Upper lobe of left lung (tissue), 4 donors: ENCODE data around the gene GAK.

Experiments
- EP300 ChIP-seq, 4 donors: sonication (generic); formaldehyde crosslinking; IDR thresholded peaks; one replicate each; pipeline ENCODE4 v1.5.1; 2017; ENCODE audit warnings: antibody characterized with exemption in 4 of 4, control low read depth in 2 of 4
- POLR2A ChIP-seq, 4 donors: fragments of 450-650 bp; IDR thresholded peaks; one replicate each; pipeline ENCODE4 v1.5.1; 2016 to 2017; ENCODE audit warnings: antibody characterized with exemption in 4 of 4, mild to moderate bottlenecking in 2 of 4
- POLR2AphosphoS5 ChIP-seq, 2 donors: sonication (generic); formaldehyde crosslinking; IDR thresholded peaks; one replicate each; pipeline ENCODE4 v1.5.1; 2017; ENCODE audit warnings: antibody characterized with exemption in 2 of 2
- TF ChIP-seq, protein P1 (sequence below), 6 experiments: fragments of 450-650 bp in 4 of 6; fragments of 200-600 bp in 2 of 6; sonication (generic) in 2 of 6; IDR thresholded peaks; one replicate each; pipeline ENCODE4 v1.5.1; 2016 to 2019; ENCODE audit warnings: antibody characterized with exemption in 6 of 6

DNA sequence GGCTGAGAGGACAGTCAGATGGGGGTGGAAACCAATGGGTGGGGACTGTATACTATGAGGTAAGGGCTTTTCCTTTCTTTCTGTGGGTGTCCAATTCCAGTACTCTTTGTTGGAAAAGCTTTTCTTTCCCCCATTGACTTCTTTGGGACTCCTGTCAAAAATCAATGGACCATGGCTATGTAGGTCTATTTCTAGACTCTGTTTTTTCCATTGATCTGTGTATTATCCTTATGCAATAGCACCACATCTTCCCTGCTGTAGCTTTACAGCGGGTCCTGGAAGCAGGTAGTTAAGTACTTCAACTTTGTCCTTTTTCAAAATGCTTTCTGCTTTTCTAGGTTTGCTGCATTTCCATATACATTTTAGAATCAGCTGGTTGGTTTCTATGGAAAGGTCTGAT is 94.3 kb downstream of the GAK start:
- TF ChIP-seq, protein P1, sequence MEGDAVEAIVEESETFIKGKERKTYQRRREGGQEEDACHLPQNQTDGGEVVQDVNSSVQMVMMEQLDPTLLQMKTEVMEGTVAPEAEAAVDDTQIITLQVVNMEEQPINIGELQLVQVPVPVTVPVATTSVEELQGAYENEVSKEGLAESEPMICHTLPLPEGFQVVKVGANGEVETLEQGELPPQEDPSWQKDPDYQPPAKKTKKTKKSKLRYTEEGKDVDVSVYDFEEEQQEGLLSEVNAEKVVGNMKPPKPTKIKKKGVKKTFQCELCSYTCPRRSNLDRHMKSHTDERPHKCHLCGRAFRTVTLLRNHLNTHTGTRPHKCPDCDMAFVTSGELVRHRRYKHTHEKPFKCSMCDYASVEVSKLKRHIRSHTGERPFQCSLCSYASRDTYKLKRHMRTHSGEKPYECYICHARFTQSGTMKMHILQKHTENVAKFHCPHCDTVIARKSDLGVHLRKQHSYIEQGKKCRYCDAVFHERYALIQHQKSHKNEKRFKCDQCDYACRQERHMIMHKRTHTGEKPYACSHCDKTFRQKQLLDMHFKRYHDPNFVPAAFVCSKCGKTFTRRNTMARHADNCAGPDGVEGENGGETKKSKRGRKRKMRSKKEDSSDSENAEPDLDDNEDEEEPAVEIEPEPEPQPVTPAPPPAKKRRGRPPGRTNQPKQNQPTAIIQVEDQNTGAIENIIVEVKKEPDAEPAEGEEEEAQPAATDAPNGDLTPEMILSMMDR (IDR thresholded peaks at IDR 0.05): no peak
- TF ChIP-seq EP300 (IDR thresholded peaks at IDR 0.05) (no peak), POLR2A (IDR thresholded peaks at IDR 0.05) (no peak), POLR2AphosphoS5 (IDR thresholded peaks at IDR 0.05) (no peak)
